CD14-positive monocyte (primary cell): Measurements from ENCODE around the gene HYI. TPM values are rescaled to one million over a fixed set of nuclear protein-coding genes. Genes with fewer than 3 reads are reported as not detected.

Experiments used
- DNase-seq, 3 donors: peaks; one replicate each; pipeline ENCODE4 v3.0.0-alpha.2; 2011 to 2022
- H2AFZ ChIP-seq: 2 replicates; pipeline ENCODE4 v1.6.0; 2012; ENCODE audit warnings: mild to moderate bottlenecking, low read depth, low read length, inconsistent platforms; ENCODE audit not compliant: insufficient read depth, poor library complexity, severe bottlenecking
- H3K27ac ChIP-seq, 2 donors: 1 replicate in 1 of 2; 2 replicates in 1 of 2; pipeline ENCODE4 v1.5.1; 2012 to 2013; ENCODE audit warnings: low read length in 2 of 2, control low read depth in 1 of 2, inconsistent platforms in 1 of 2, low read depth in 1 of 2, mild to moderate bottlenecking in 1 of 2
- H3K27me3 ChIP-seq, 2 donors: one replicate each; pipeline versions ENCODE4 v1.6.0 to v1.6.1; 2011 to 2013; ENCODE audit warnings: low read length in 2 of 2; ENCODE audit not compliant: control insufficient read depth in 2 of 2, insufficient read depth in 2 of 2
- H3K36me3 ChIP-seq, 2 donors: replicated peaks in 1 of 2; 1 replicate in 1 of 2; 2 replicates in 1 of 2; pipeline versions ENCODE4 v1.5.1 to v1.6.1; 2012 to 2013; ENCODE audit warnings: low read length in 2 of 2, control low read depth in 1 of 2, inconsistent platforms in 1 of 2, mild to moderate bottlenecking in 1 of 2; ENCODE audit not compliant: insufficient read depth in 2 of 2, control insufficient read depth in 1 of 2
- H3K4me1 ChIP-seq, 2 donors: 1 replicate in 1 of 2; 2 replicates in 1 of 2; pipeline versions ENCODE4 v1.5.1 to v1.6.1; 2012 to 2013; ENCODE audit warnings: low read length in 2 of 2, control low read depth in 1 of 2, inconsistent platforms in 1 of 2, mild to moderate bottlenecking in 1 of 2, moderate library complexity in 1 of 2; ENCODE audit not compliant: insufficient read depth in 2 of 2, control insufficient read depth in 1 of 2
- H3K4me2 ChIP-seq: replicated peaks from 2 replicates; pipeline ENCODE3; 2012; ENCODE audit warnings: low read length, moderate library complexity, mild to moderate bottlenecking; ENCODE audit not compliant: poor library complexity, severe bottlenecking; ENCODE audit errors: extremely low read depth
- H3K4me3 ChIP-seq, 3 experiments: fragments of 200-600 bp in 1 of 3; sonication (generic) in 1 of 3; replicated peaks in 1 of 3; 1 replicate in 2 of 3; 2 replicates in 1 of 3; pipeline ENCODE4 v1.5.1; 2011 to 2013; ENCODE audit warnings: low read length in 3 of 3, mild to moderate bottlenecking in 3 of 3, control low read depth in 2 of 3, low read depth in 2 of 3, inconsistent platforms in 1 of 3, moderate library complexity in 1 of 3
- H3K79me2 ChIP-seq: 2 replicates; pipeline ENCODE4 v1.6.0; 2012; ENCODE audit warnings: mild to moderate bottlenecking, control low read depth, inconsistent platforms, low read length, moderate library complexity; ENCODE audit not compliant: insufficient read depth
- H3K9ac ChIP-seq: 2 replicates; pipeline ENCODE4 v1.6.0; 2017; ENCODE audit warnings: low read length, mild to moderate bottlenecking; ENCODE audit not compliant: insufficient read depth, poor library complexity, severe bottlenecking
- H3K9me3 ChIP-seq, 2 donors: replicated peaks in 1 of 2; 1 replicate in 1 of 2; 2 replicates in 1 of 2; pipeline versions ENCODE4 v1.5.1 to v1.6.1; 2012 to 2013; ENCODE audit warnings: low read length in 2 of 2, control low read depth in 1 of 2; ENCODE audit not compliant: control insufficient read depth in 1 of 2, insufficient read depth in 1 of 2
- H4K20me1 ChIP-seq: 2 replicates; pipeline ENCODE4 v1.6.0; 2012; ENCODE audit warnings: mild to moderate bottlenecking, low read length, control low read depth, moderate library complexity; ENCODE audit not compliant: insufficient read depth
- H3K27ac Mint-ChIP-seq, 7 donors: one replicate each; pipeline ENCODE4 v1.8.0; 2020; ENCODE audit warnings: mild to moderate bottlenecking in 7 of 7, mixed read lengths in 7 of 7, moderate library complexity in 6 of 7, inconsistent platforms in 2 of 7
- H3K27me3 Mint-ChIP-seq, 3 donors: one replicate each; pipeline ENCODE4 v1.8.0; 2021 to 2022; ENCODE audit warnings: low read depth in 3 of 3, mild to moderate bottlenecking in 3 of 3, mixed read lengths in 3 of 3, moderate library complexity in 3 of 3, inconsistent platforms in 1 of 3
- H3K36me3 Mint-ChIP-seq, 2 donors: one replicate each; pipeline ENCODE4 v1.8.0; 2020; ENCODE audit warnings: mixed read lengths in 2 of 2, inconsistent platforms in 1 of 2, mild to moderate bottlenecking in 1 of 2
- H3K4me1 Mint-ChIP-seq: one replicate; pipeline ENCODE4 v1.8.0; 2020; ENCODE audit warnings: mild to moderate bottlenecking, mixed read lengths
- H3K4me3 Mint-ChIP-seq, 2 donors: one replicate each; pipeline ENCODE4 v1.8.0; 2020; ENCODE audit warnings: mild to moderate bottlenecking in 2 of 2, mixed read lengths in 2 of 2, moderate library complexity in 1 of 2
- H3K9me3 Mint-ChIP-seq, 7 donors: one replicate each; pipeline ENCODE4 v1.8.0; 2020 to 2022; ENCODE audit warnings: mixed read lengths in 7 of 7, mild to moderate bottlenecking in 6 of 7, moderate library complexity in 6 of 7, inconsistent platforms in 2 of 7
- CTCF ChIP-seq: fragments of 200-600 bp; IDR thresholded peaks from one replicate; pipeline ENCODE4 v1.8.0; 2022; ENCODE audit warnings: antibody characterized with exemption, mild to moderate bottlenecking
- WGBS: methylation state at CpG from one replicate; pipeline ENCODE4 v1.1.5; 2013; ENCODE audit warnings: missing lambda C conversion rate; ENCODE audit not compliant: insufficient coverage; 5-methylcytosine and 5-hydroxymethylcytosine counted together
- intact Hi-C, 2 donors: fragments of 100-400 bp; cut with micrococcal nuclease; formaldehyde crosslinking; loops; one replicate each; pipeline versions ENCODE4 v1.15.0 to v1.15.1; 2023
- polyA plus RNA-seq, 3 donors: library from polyadenylated mRNA; depleted of rRNA in 1 of 3; unstranded in 2 of 3; stranded (reverse) in 1 of 3; fragments of 300-500 nt in 2 of 3; fragments of >200 nt in 1 of 3; fragmentation: Illumina TruSeq in 2 of 3; gene quantifications; 1 replicate in 2 of 3; 2 replicates in 1 of 3; pipeline ENCODE4 v1.2.3, GENCODE V29; 2012 to 2021

The HYI gene
- polyA plus RNA-seq, 3 donors: 0.74 to 7.2 (median 1.6) TPM

- Histone ChIP-seq H3K9me3 (no peaks in the 10 kb centered on the region), H3K4me3 (no peak overlapping the region), H3K79me2 (no peaks in the 10 kb centered on the region), H3K27me3 (no peaks in the 10 kb centered on the region), H3K36me3 (peaks cover 82 to 100% of the 10 kb centered on the region in 2 donors), H3K27ac (no peak overlapping the region), H3K9ac (no peak overlapping the region), H3K4me2 (no peak overlapping the region), H4K20me1 (no peaks in the 10 kb centered on the region), H3K4me1 (no peaks in the 10 kb centered on the region), H2AFZ (no peak overlapping the region)
- no peak for TF ChIP-seq CTCF
- Mint-ChIP-seq H3K9me3 (peaks cover 0 to 2% (median 0%) of the 10 kb centered on the region in 7 donors), H3K4me3 (no peak overlapping the region), H3K27ac (peak overlapping the region in 3 of 7 donors; percentile 26 to 47 (median 36)), H3K4me1 (no peaks in the 10 kb centered on the region), H3K27me3 (peaks cover 0 to 3% (median 2%) of the 10 kb centered on the region in 3 donors), H3K36me3 (peaks cover 91 to 92% of the 10 kb centered on the region in 2 donors)
- intact Hi-C loops: no loop called here
- 99% methylated on average over 8 of the region's 8 CpGs for WGBS
- no peak for DNase-seq
Observed at GRCh38 chr1:43438576-43438952, 15.2 kb downstream of the HYI start.

- 100% methylated on average over 1 of the region's 3 CpGs for WGBS
- DNase-seq: no peak
- Histone ChIP-seq H2AFZ (no peak overlapping the region), H3K27me3 (no peaks in the 10 kb centered on the region), H3K27ac (no peak overlapping the region), H3K4me3 (no peak overlapping the region), H3K4me2 (no peak overlapping the region), H3K4me1 (no peaks in the 10 kb centered on the region), H4K20me1 (no peaks in the 10 kb centered on the region), H3K9me3 (no peaks in the 10 kb centered on the region), H3K36me3 (peaks cover 82 to 100% of the 10 kb centered on the region in 2 donors), H3K9ac (no peak overlapping the region), H3K79me2 (no peaks in the 10 kb centered on the region)
- no peaks in the 10 kb centered on the region for H3K4me1 Mint-ChIP-seq
- H3K27ac Mint-ChIP-seq: peak overlapping the region in 1 of 7 donors; percentile 55
- no peak overlapping the region for H3K4me3 Mint-ChIP-seq
- intact Hi-C loops: no loop called here
- no peak for TF ChIP-seq CTCF
- peaks cover 0 to 2% (median 0%) of the 10 kb centered on the region in 7 donors for H3K9me3 Mint-ChIP-seq
- H3K27me3 Mint-ChIP-seq: peaks cover 0 to 3% (median 2%) of the 10 kb centered on the region in 3 donors
- peaks cover 91 to 92% of the 10 kb centered on the region in 2 donors for H3K36me3 Mint-ChIP-seq
Observed at GRCh38 chr1:43438006-43438405, 15.7 kb downstream of the HYI start.
